Measurements from ENCODE around the gene EFCAB12.

DNA sequence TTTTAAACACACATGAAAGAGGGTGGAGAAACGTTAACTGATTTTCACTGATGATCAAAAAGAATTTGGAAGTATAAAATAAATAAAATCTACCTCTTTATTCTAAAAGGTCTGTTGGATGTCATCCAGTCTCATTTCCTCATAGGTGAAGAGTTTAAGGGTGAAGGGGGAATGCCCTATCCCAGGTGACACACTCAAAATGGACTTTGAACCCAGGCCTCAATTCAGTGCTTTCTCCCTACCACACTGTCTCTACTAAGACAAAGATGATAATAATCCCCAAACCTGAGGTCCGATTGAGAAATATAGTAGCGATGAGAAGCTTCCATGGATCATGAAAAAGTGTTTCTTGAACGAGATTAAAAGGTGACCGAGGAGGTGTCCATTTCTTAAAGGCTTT lies 5.1 kb upstream of the EFCAB12 start:
- TF ChIP-seq, protein P1, sequence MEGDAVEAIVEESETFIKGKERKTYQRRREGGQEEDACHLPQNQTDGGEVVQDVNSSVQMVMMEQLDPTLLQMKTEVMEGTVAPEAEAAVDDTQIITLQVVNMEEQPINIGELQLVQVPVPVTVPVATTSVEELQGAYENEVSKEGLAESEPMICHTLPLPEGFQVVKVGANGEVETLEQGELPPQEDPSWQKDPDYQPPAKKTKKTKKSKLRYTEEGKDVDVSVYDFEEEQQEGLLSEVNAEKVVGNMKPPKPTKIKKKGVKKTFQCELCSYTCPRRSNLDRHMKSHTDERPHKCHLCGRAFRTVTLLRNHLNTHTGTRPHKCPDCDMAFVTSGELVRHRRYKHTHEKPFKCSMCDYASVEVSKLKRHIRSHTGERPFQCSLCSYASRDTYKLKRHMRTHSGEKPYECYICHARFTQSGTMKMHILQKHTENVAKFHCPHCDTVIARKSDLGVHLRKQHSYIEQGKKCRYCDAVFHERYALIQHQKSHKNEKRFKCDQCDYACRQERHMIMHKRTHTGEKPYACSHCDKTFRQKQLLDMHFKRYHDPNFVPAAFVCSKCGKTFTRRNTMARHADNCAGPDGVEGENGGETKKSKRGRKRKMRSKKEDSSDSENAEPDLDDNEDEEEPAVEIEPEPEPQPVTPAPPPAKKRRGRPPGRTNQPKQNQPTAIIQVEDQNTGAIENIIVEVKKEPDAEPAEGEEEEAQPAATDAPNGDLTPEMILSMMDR (conservative IDR thresholded peaks at IDR 0.05; ENCODE audit: low read depth, low read length): no peak
- no peak for TF ChIP-seq USF2 (IDR thresholded peaks at IDR 0.05; ENCODE audit: low read depth, low read length)
- TF ChIP-seq FOS (IDR thresholded peaks at IDR 0.05; ENCODE audit: low read depth, low read length): no peak
- no peak for TF ChIP-seq POLR2A (IDR thresholded peaks at IDR 0.05; ENCODE audit: low read depth, low read length)
- TF ChIP-seq CEBPB (IDR thresholded peaks at IDR 0.05; ENCODE audit: low read depth, low read length): no peak
- TF ChIP-seq MXI1 (IDR thresholded peaks at IDR 0.05; ENCODE audit: borderline replicate concordance, low read depth, low read length): no peak
- TF ChIP-seq RFX5 (IDR thresholded peaks at IDR 0.05; ENCODE audit: low read depth, low read length): no peak
- no peak for TF ChIP-seq RAD21 (IDR thresholded peaks at IDR 0.05; ENCODE audit: low read length)
- no peak for TF ChIP-seq ELK1 (IDR thresholded peaks at IDR 0.05; ENCODE audit: borderline replicate concordance, low read depth, low read length)
- TF ChIP-seq SMC3 (IDR thresholded peaks at IDR 0.05; ENCODE audit: low read depth, low read length): no peak
- TF ChIP-seq MAFK (IDR thresholded peaks at IDR 0.05; ENCODE audit: low read depth, low read length): no peak
